ENCODE measurements around the gene KCNB1.

Gene KCNB1

DNA sequence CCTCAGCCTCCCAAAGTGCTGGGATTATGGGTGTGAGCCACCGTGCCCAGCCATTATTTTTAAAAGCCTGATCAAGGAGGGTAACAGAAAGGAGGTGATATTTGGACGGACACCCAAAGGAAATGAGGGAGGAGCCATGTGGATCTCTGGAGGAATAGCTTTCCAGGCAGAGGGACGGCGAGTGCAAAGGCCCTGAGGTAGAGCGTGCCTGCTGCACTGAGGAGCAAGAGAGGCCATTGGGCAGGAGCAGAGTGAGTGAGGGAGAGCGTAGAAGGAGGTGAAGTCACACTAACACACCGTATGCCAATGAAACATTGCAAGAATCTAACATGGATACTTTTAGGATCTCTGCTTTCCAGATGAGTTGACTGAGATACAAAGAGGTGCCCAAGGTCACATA is 145.7 kb downstream of the KCNB1 start:
- DNase-seq (ENCODE audit: low read depth, low spot score) = no peak
- in situ Hi-C loops (cut with HindIII; ENCODE audit: low sequenced_read_pairs) = no loop called here
- H3K4me3 ChIP-seq (ENCODE audit: low read depth, low read length) = no peak overlapping the region
- TF ChIP-seq CTCF (IDR thresholded peaks at IDR 0.05; ENCODE audit: low read depth, low read length) = no peak

DNA sequence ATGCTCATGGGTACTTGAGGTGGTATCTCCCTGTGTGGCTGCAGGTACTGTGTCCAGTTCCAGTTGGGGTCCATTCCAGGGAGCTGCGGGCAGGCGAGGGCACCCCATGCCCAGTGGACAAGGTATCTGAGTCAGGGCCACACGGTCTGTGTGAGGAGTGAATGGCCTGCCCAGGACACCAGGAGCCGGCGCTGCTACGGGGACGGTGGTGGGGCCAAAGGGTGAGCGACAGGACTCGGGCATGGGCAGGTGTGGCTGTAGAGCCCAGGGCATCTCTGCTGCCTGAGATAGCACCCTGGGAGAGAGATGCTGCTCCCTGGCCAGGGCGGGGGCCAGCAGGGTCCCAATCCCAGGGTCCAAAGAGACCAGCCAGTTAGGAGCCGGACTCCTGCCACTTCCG is 147.0 kb downstream of the KCNB1 start:
- no peak for TF ChIP-seq CTCF (IDR thresholded peaks at IDR 0.05; ENCODE audit: low read depth, low read length)
- DNase-seq (ENCODE audit: low read depth, low spot score) = no peak
- in situ Hi-C loops (cut with HindIII; ENCODE audit: low sequenced_read_pairs) = no loop called here
- H3K4me3 ChIP-seq (ENCODE audit: low read depth, low read length) = no peak overlapping the region

- H3K4me3 ChIP-seq (ENCODE audit: low read depth, low read length) = no peak overlapping the region
- in situ Hi-C loops (cut with HindIII; ENCODE audit: low sequenced_read_pairs) = no loop called here
- no peak for DNase-seq (ENCODE audit: low read depth, low spot score)
- no peak for TF ChIP-seq CTCF (IDR thresholded peaks at IDR 0.05; ENCODE audit: low read depth, low read length)
Measured at GRCh38 chr20:49330701-49331615, 151.5 kb downstream of the KCNB1 start.

DNA sequence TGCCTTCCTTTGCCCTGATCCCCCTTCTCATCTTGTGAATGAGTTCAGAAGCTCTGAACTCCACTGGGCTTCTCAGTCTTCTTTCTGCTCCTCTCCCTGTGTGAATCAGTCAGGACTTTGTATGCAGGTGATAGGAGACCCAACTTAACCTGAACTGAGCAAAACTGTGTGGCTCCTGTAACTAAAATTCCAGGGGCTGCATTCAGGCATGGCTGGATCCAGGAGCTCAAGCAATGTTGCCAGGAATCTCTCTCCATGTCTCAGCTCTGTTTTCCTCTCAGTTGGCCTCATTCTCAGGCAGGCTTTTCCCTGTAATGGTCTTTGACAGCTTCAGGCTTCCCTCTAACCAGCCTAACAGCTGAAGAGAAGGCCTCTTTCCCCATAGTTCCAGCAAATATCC is 153.7 kb downstream of the KCNB1 start:
- no peak for TF ChIP-seq CTCF (IDR thresholded peaks at IDR 0.05; ENCODE audit: low read depth, low read length)
- no peak overlapping the region for H3K4me3 ChIP-seq (ENCODE audit: low read depth, low read length)
- in situ Hi-C loops (cut with HindIII; ENCODE audit: low sequenced_read_pairs) = no loop called here
- DNase-seq (ENCODE audit: low read depth, low spot score) = no peak

- in situ Hi-C loops (cut with HindIII; ENCODE audit: low sequenced_read_pairs) = no loop called here
- no peak for TF ChIP-seq CTCF (IDR thresholded peaks at IDR 0.05; ENCODE audit: low read depth, low read length)
Measured at GRCh38 chr20:49326026-49326425, 156.4 kb downstream of the KCNB1 start.

DNA sequence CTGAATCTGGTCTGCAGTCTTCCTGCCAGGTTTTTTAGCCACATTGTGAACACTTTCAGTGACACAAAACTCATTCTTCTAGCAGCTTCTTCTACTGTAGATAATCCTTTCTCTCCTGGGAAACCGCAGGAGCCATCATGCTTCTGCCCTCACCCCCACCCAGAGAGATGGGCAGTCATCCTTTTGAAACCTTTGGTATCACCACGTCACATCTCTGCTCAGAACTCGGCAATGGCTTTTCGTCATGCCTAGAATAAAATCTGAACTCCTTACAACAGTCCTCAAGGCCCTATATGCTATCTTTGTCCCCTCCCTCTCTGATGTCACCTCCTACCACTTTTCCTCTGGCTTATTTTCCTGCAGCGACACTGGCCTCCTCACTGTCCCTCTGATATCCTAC is 158.2 kb downstream of the KCNB1 start:
- no peak for DNase-seq (ENCODE audit: low read depth, low spot score)
- in situ Hi-C loops (cut with HindIII; ENCODE audit: low sequenced_read_pairs) = no loop called here
- TF ChIP-seq CTCF (IDR thresholded peaks at IDR 0.05; ENCODE audit: low read depth, low read length) = no peak
- H3K4me3 ChIP-seq (ENCODE audit: low read depth, low read length) = no peak overlapping the region

More at GRCh38 chr20:49326026-49326425, 156.4 kb downstream of the KCNB1 start:
- DNase-seq (ENCODE audit: low read depth, low spot score) = no peak
- no peak overlapping the region for H3K4me3 ChIP-seq (ENCODE audit: low read depth, low read length)
